GM23338 (cell line): ENCODE results near the gene SAMD11. TPM values are rescaled to one million over a fixed set of nuclear protein-coding genes. Genes with fewer than 3 reads are reported as not detected.

Source experiments
- EZH2 ChIP-seq: fragments of 200-600 bp; sonication (generic); IDR thresholded peaks from one replicate; pipeline ENCODE4 v1.8.0; 2017; ENCODE audit warnings: antibody characterized with exemption, mild to moderate bottlenecking, low read depth; ENCODE audit not compliant: unreplicated experiment
- JUNB ChIP-seq: IDR thresholded peaks from one replicate; pipeline ENCODE4 v1.6.1; 2016; ENCODE audit warnings: antibody characterized with exemption; ENCODE audit not compliant: unreplicated experiment
- NANOG ChIP-seq: IDR thresholded peaks from 2 replicates; pipeline ENCODE4 v1.6.1; 2016; ENCODE audit warnings: antibody characterized with exemption, borderline replicate concordance
- STAT1 ChIP-seq: IDR thresholded peaks from one replicate; pipeline ENCODE4 v1.6.1; 2016; ENCODE audit warnings: antibody characterized with exemption; ENCODE audit not compliant: unreplicated experiment
- ZNF114 ChIP-seq: fragments of 250-450 bp; sonication (Bioruptor Pico); IDR thresholded peaks from 2 replicates; pipeline ENCODE4 v1.5.0; 2020; ENCODE audit warnings: mild to moderate bottlenecking, moderate library complexity
- ZNF331 ChIP-seq: fragments of 250-450 bp; sonication (Bioruptor Pico); IDR thresholded peaks from 2 replicates; pipeline ENCODE4 v1.5.0; 2020; ENCODE audit warnings: low read depth, mild to moderate bottlenecking, moderate library complexity
- ZNF462 ChIP-seq: fragments of 250-450 bp; sonication (Bioruptor Pico); IDR thresholded peaks from 2 replicates; pipeline ENCODE4 v1.5.0; 2020; ENCODE audit warnings: mild to moderate bottlenecking, moderate library complexity
- polyA plus RNA-seq: library from polyadenylated mRNA; unstranded; fragments of >200 nt; fragmentation: Nextera tagmentation; extraction: Ambion mirVana; gene quantifications from 2 replicates; pipeline ENCODE4 v1.2.1, GENCODE V29; 2016
- total RNA-seq: library from RNA; depleted of rRNA; stranded (reverse); fragments of >200 nt; shearing (Covaris generic); gene quantifications from 2 replicates; pipeline ENCODE4 v1.2.3, GENCODE V29; 2014
- TF ChIP-seq, protein P1 (sequence below): IDR thresholded peaks from one replicate; pipeline ENCODE4 v1.6.1; 2018; ENCODE audit warnings: antibody characterized with exemption; ENCODE audit not compliant: unreplicated experiment

Gene SAMD11
- total and polyA plus RNA-seq, 2 experiments from 2014 or later = 0.14 to 0.40 TPM

GRCh38 chr1:929712-930632, 6.2 kb downstream of the SAMD11 start (continued):
- TF ChIP-seq ZNF462 (CRISPR knock-in tag) (no peak), ZNF114 (CRISPR knock-in tag) (no peak), ZNF331 (CRISPR knock-in tag) (no peak), STAT1 (no peak), EZH2 (no peak), NANOG (no peak), JUNB (no peak)
- TF ChIP-seq, protein P1, sequence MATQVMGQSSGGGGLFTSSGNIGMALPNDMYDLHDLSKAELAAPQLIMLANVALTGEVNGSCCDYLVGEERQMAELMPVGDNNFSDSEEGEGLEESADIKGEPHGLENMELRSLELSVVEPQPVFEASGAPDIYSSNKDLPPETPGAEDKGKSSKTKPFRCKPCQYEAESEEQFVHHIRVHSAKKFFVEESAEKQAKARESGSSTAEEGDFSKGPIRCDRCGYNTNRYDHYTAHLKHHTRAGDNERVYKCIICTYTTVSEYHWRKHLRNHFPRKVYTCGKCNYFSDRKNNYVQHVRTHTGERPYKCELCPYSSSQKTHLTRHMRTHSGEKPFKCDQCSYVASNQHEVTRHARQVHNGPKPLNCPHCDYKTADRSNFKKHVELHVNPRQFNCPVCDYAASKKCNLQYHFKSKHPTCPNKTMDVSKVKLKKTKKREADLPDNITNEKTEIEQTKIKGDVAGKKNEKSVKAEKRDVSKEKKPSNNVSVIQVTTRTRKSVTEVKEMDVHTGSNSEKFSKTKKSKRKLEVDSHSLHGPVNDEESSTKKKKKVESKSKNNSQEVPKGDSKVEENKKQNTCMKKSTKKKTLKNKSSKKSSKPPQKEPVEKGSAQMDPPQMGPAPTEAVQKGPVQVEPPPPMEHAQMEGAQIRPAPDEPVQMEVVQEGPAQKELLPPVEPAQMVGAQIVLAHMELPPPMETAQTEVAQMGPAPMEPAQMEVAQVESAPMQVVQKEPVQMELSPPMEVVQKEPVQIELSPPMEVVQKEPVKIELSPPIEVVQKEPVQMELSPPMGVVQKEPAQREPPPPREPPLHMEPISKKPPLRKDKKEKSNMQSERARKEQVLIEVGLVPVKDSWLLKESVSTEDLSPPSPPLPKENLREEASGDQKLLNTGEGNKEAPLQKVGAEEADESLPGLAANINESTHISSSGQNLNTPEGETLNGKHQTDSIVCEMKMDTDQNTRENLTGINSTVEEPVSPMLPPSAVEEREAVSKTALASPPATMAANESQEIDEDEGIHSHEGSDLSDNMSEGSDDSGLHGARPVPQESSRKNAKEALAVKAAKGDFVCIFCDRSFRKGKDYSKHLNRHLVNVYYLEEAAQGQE = no peak
